Dermis microvascular lymphatic vessel endothelial cell (primary cell): Measurements from ENCODE around the gene TANGO6. TPM values are rescaled to one million over a fixed set of nuclear protein-coding genes. Genes with fewer than 3 reads are reported as not detected.

Experiments
- DNase-seq, 2 donors: peaks; one replicate each; pipeline versions ENCODE4 v3.0.0 to v3.0.0-alpha.2; 2010; ENCODE audit warnings: low read depth in 2 of 2
- total RNA-seq: library from RNA; depleted of rRNA; stranded (reverse); fragments of >200 nt; gene quantifications from 2 replicates; pipeline ENCODE4 v1.2.1, GENCODE V29; 2014

Gene TANGO6
- total RNA-seq, 1 donor from 2014 or later: 15.1 TPM

DNA sequence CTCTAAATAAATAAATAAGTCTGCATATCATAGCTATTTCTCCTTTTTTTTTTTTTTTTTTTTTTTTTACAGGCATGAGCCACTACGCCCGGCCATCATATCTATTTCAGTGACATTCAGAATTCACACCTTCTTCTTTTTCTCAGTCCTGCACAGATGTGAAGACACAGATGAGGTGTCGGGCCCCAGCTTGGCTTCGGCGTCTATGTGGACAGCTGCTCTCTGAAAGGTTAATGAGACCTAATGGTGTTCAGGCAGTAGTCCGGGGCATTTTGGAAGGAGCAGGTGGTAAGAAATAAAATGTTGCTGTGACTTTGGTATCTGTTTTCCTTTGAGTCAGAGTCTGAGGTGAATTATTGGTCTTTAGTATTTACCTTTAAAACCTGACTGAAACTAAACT lies 23.6 kb downstream of the TANGO6 start:
- no peak for DNase-seq

GRCh38 chr16:68869492-68870088 lies 26.3 kb downstream of the TANGO6 start:
- no peak for DNase-seq

- DNase-seq: peak in 1 of 2 donors; percentile 26
Measured at GRCh38 chr16:68873635-68874471, 30.5 kb downstream of the TANGO6 start.

- no peak for DNase-seq
Measured at GRCh38 chr16:68875871-68876270, 32.5 kb downstream of the TANGO6 start.

GRCh38 chr16:68883685-68884084 lies 40.4 kb downstream of the TANGO6 start:
- DNase-seq: no peak

DNA sequence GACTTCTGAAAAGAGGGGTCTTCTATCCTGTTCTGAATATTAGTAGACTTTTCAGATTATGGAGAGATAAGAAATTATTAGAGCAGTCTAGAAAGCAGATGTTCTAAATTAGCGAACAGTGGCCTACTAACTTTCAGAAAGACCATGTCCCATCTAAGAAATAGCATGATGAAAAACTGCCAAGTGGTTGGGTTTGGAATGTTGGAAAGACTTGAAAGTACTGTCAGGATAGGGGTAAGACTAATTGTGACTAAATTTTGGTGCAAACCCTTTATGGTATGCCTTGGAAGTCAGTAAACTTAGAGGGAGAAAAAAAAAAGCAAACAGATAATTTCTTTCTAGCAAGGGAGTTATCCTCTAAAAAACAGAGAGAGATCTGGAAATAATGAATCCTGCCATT lies 41.1 kb downstream of the TANGO6 start:
- DNase-seq: no peak

GRCh38 chr16:68884861-68885720 lies 41.8 kb downstream of the TANGO6 start:
- DNase-seq: peak; percentile 69 to 89

GRCh38 chr16:68887107-68887506 lies 43.8 kb downstream of the TANGO6 start:
- no peak for DNase-seq

- DNase-seq: no peak
Measured at GRCh38 chr16:68889508-68890150, 46.3 kb downstream of the TANGO6 start.

- no peak for DNase-seq
Measured at GRCh38 chr16:68892214-68892613, 48.9 kb downstream of the TANGO6 start.

DNA sequence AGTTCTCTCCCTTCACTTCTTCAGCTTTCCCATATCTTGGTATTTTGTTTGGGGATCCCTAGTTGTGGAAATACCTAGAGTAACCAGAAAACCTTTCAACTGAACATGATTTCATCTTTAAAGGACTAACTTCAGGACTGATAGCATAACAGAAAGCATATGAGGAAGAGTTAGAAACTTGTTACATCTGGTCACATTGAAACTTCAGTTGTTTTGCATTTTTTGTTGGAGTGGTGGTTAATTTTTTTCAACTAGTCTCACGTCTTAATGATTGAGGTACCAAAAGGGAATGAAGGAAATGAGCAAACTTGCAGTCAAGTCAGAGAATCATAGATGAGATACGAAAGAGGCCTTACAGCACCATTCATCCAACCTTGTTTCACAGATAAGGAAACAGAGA lies 49.6 kb downstream of the TANGO6 start:
- DNase-seq: no peak

DNA sequence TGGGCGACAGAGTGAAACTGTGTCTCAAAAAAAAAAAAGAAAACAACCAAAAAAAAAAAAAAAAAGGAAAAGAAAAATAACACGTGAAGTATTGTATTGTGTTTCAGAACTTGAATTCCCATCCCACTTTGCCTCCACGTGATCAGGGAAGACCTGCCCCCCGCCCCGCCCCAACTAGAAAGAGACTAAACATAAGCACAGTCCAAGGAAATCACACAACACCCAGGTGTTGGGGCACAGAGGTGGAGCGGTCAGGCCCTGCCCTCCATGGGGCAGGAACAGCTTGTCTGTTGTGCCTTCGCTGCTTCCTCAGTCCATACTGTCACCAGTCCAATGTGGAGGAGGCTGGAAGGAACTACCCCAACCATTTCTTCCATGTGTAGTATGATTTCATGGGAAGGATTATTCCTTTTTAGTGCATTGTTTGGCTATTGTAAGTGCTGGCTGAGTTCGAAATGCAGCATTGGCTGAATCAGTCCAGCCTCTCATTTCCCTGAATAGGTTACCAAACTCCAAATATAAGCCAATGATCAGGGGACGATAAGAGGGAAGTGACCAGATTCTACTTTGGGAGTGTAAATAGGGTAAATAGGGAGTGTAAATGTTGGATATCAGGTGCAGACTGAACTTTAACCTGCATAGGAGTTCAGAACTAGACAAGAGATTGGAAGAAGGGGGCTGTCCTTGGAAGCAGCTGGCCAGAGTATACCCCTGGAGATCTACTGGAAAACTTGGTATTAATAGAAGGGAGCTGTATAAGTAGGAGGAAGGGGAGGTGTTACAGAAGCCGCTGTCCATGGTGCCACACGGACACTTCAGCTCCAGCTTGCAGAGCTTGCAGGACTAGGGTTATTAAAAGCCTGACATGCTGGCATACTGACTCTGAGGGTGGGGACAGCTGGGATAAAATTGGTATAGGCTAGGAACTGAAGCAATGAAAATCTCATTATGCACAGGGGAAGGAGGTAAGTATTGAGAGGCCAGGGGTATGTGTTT lies 50.7 kb downstream of the TANGO6 start:
- DNase-seq: peak in 1 of 2 donors; percentile 57

DNA sequence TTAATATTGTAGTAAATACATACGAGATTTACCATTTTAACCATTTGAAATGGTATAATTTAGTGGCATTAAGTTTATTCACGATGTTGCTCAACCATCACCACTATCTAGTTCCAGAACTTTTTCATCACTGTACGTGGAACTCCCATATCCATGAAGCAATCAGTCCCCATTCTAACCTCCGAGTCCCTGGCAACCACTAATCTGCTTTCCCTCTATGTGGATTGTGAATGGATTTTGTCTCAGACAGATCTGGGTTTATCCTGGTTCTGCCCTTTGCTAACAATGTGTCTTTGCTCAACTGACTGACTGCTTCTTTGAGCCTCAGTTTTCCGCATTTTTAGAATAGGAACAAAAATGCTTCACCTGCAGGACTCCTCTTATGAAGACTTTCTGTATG lies 51.4 kb downstream of the TANGO6 start:
- no peak for DNase-seq

- peak in 1 of 2 donors; percentile 16 for DNase-seq
Measured at GRCh38 chr16:68898026-68898425, 54.7 kb downstream of the TANGO6 start.

DNA sequence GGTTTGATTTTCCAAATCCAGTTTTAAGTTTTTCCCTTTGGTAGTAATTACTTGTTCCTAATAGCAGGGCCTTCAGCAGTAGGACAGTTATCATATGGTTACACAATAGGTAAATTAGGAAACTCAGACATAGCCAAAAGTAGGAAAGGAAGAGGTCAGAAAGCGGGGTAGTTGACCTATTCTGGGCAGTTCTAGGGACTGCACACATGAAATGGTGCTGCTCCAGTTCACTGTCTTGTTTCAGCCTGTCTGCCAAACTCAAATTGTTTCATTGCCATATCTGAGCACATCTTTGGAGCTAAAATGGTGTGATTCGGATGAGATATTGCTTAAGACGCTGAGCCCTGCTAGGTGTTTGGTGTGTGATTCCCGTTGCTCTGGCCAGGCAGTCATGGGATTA lies 56.7 kb downstream of the TANGO6 start:
- no peak for DNase-seq

DNA sequence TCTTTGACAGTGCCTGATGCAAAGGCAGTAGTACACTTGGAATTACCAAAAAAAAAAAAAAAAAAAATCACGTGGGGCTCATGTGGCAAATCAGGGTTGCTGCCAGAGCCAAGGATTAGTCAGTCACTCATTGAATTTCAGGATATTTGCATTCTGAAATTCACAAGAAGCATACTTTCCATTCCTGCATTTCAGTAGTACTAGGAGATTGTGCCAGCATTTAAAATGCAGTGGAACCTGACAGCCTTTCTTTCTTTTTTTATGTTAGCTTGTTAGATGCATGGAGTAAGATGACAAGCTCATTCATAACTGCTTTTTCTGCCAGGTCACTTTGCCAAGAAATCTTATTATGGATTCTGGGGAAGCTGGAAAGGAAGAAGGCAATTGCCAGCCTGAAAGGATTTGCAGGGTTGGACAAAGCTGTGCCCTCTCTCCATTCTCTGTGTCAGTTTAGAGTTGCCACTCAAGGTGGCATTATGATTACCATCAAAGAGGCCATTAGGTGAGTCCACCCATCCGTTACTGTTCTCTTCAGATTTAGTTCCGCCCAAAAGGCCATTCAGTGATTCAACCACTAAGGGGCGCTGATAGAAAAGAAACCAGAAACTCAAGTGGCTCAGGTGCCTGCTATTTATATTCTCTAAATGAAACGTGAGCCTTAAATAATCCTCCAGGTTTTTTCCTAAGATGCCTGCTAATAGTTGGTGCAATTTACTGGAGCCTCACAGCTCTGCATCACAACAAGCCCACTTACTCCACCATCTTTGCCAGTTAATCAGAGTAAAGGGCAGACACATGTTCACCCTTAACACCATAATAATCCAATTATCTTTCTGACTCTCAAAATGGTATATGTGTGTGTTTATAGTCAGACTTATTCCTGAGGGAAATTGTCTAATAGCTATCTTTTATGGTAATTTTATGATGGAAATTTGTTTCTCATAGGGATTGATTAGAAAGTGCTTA lies 59.0 kb downstream of the TANGO6 start:
- DNase-seq: peak; percentile 60 to 73

GRCh38 chr16:68902969-68903345 lies 59.6 kb downstream of the TANGO6 start:
- DNase-seq: no peak

GRCh38 chr16:68907297-68907696 lies 64.0 kb downstream of the TANGO6 start:
- no peak for DNase-seq

DNA sequence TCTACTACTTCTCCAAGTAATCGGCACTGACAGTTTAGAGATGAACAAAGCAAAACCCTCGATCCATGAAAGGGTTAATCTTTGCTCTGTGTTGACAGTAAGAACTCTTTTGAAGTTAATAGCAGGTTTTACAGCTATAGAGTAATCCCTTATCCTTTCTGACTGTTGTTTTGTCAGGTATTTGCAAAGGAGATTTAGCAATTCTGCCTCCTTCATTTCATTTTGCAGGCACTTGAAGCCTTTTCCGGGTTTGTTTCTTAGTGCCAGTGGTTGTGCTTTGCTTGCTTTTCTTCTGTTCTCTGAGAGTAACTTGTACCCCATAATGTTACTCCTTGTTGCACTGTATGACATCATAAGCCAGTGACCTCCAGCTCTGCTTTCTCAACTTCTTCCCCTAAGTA lies 64.5 kb downstream of the TANGO6 start:
- DNase-seq: no peak
